Amniotic epithelial cell (primary cell): ENCODE data around the gene CDH23.
"Not testable (repeated sequence)": the region's sequence is repeated elsewhere in the genome, so short reads cannot be mapped to it uniquely, and the experiment has no call there.

Experiments
- DNase-seq: peaks from one replicate; pipeline ENCODE4 v3.0.0-alpha.2; 2010; ENCODE audit warnings: low read depth

CDH23 gene

DNA sequence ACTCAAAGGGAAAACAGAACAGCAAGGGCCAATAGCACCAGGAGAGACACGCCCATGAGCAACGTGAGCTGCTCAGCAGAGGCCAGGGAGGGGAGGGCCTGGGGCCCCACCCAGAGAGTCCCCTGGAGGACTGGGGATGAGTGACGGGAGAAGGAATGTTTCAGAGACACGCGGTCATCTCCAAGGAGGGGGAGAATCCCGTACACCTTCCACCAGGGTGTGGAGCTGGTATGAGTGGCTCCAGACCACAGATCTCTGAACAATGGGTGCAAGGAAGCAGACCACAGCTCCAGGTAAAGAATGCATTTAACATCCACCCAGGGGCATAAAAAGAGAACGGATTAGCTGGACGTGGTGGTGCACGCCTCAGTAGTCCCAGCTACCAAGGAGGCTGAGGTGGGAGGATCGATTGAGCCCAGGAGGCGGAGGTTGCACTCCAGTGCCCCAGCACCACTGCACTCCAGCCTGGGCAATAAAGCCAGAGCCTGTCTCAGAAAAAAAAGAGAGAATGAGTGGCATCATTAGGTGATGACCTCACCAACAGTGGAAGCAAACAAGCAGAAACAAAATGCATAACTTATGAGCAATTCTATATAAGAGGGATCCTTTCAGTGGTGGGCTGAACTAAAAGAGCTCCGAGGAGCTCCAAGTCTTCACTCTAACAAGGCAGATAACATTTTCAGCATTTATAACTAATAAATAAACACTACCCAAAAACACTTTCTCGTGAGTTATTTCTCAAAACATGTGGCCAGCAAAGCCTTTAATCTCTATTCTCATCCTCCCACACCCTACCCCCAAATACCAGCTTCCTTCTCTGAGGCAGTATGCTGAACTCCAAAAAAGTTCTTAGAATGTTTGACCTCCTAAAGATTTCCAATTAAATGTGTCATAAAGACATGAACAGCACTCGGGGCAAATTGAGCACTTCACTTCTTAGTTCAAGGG lies 441.8 kb downstream of the CDH23 start:
- peak; percentile 85 for DNase-seq

DNA sequence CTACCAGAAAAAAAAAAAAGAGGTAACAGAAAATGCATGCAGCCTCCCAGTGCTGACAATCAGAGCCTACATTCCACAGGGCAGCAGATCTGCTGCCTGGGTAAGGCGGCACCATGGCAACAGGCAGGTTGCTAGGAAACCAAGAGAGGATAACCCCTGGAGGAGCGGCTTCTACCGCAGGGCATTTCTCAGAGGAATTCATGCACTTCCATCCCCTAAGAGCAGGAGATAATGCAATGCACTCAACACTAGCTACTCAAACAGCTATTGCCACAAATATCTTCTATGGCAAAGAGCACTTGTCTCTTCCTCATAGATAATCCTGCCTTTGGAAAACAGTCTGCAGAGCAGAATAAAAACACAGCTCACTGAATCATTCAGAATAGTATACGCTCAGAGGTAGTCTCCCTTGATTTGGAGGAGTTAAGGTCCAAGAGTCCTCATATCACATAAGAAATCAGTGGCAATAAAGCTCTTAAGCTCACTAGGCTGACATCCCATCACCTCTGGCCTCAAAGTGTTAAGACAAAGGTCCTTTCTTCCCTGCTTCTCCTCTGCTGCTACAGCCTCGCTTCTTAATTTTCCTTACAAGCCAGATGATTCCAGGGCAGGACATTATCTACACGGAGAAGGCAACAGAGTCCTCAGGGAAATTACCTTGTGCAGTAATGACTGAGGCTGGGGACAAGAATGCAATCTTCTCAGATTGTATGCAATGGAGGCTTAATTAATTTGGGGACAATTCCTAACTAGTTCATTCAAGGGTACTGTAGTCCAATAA lies 443.6 kb downstream of the CDH23 start:
- DNase-seq = peak; percentile 99

DNA sequence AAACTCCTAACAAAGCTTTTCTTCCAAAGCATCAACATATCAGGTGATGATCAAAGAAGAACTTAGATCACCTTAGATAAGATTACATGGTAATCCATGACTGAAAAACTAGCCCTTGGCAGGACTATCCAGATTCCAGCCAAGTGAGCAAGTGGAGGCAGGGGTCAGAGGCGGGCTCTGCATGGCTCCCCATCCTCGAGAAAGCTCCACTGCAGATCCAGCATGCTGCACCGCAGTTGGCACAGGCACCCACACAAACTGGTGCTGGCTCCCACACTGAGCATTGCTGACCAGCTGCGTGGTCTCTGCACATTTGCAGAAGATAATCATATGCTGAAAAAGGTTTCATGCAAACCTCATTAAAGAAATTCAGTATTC lies 444.2 kb downstream of the CDH23 start:
- DNase-seq = no peak

DNA sequence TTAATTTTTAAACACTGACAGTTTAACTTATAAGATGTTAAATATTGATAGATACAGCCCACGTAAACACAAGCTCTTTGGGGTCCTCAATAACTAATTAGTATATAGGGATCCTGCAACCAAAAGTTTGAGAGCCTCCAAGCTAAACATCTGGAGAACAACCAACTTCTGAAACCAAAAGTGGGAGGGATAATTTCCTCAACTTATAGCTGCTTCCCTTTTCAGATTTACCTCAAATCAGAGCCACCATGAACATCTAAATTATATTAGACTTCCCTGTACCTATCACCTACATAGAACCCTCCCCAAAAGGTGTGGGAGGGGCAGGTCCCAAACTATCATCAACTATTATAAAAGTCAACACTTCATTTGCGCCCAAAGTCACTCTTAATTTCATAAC lies 445.7 kb downstream of the CDH23 start:
- no peak for DNase-seq

DNA sequence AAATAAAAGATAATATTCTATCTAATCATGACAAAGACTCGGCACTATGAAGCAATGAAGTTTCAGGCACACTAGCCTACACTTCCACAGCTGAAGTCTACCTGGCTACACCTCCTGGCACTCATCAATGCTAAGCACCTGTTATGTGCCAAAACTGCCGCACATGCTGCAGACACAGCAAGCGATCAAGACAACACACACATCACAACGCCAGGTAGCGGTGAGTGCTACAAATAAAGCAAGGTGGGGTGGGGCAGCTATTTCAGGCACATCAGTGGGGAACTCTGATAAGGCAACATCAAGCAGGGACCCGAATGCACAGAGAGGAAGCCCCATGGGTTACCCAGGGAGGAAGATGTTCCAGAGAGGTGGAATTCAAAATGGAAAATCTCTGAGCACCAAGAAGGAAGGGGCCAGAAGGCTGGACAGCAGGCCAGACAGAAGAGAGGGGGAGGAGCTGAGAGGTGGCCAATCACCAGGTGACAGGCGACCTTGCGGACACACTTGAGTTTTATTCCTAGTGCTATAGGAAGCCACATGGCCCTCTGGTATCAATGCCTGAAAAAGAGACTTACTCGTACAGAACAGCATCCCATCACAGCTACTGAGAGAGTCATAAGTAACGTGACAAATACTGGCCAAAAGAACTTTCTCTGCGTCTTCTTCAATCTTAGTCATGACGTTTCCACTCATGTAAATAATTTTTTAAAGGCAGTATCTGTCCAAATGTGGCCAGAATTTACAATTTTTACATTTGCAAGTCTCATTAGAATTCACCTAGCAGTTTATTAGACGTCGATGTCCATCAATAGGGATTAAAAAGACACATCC lies 446.4 kb downstream of the CDH23 start:
- no peak for DNase-seq

DNA sequence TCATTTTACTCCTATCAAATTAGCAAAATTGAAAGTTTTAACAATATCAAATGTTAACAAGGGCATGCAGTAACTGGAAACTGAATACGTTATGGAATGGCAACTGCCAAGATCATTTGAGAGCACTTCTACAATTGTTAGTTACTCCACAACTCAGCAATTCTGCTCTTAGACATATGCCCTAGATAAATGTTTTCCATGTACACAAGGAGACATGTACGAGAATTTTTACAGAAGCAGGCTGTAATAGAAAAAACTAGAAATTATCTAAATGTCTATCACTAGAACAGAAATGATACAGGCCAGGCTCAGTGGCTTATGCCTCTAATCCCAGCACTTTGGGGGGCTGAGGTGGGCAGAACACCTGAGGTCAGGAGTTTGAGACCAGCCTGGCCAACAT lies 447.4 kb downstream of the CDH23 start:
- DNase-seq = no peak

DNA sequence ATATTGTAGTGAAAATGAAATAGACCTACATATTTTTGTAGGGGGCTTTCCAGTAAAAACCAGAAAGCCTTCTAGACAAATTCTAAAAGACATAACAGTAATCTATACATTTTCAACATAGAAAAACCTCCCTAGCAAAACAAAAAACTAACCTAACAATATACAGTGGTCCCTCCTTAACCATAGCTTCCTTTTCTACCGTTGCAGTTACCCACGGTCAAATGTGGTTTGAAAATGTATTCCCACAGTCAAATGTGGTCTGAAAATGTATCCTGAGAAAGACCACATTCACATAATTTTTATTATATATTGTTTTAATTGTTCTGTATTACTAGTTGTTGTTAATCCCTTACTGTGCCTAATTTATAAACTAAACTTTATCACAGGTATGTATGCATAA lies 448.0 kb downstream of the CDH23 start:
- no peak for DNase-seq

DNA sequence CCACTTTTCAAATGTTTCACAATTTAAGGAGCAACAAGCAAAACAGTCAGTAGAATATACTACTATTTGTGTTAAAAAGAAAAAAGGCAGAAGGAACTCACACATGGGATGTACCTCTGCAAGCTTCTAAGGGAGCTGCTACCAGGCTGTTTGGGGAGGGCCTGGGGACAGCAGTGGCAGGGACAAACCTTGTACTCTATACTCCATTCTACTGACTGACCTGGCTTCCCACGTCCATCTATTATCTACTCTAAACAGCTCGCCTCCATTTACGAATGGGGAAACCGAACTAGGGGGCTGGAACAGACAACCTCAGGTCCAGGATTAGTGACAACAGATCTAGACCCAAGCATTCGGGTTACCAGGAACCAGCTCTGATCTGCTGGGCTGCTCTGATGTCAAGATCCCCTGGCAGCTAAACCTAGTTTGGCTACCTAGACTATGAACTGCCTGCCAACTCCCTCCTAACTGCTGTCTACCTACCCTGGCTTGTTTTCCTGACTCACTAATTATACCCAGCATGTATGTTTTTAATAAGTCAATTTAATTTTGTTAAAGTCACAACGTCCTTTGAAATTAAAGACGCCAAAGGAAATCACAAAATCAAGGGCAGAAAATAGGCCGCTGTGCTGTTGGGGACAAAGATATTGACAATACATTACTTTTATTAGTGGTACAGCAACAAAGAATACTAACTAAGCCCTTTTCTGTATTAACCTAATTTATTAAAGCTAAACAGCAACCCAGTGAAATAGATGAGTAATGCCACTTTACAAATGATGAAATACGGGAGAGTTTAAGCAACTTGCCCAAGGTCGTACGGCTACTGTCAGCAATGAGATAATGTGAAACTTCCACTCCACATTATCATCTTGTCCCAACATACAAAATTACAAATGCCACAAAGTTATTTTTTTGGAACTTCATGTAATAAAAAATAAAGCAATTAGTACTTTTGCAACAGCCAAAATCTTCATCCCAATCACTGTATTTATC lies 449.0 kb downstream of the CDH23 start:
- DNase-seq = peak; percentile 80

DNA sequence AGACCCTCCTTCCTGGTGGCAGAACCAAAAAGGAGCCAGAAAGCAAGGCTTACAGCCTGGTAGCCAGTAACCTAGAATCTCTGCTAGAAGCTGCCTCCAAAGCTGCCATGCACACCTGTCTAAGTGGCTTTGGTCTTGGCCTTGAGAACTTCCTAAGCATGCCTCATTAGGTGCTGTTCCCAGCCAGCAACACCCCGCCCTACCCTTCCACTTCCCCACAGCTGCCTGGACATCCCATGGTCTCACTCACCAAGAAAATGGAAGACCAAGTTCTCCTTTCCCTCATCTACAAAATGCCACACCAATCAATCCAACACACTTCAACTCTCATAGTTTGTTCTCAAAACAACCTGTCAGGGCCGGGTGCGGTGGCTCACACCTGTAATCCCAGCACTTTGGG lies 450.1 kb downstream of the CDH23 start:
- DNase-seq = no peak

DNA sequence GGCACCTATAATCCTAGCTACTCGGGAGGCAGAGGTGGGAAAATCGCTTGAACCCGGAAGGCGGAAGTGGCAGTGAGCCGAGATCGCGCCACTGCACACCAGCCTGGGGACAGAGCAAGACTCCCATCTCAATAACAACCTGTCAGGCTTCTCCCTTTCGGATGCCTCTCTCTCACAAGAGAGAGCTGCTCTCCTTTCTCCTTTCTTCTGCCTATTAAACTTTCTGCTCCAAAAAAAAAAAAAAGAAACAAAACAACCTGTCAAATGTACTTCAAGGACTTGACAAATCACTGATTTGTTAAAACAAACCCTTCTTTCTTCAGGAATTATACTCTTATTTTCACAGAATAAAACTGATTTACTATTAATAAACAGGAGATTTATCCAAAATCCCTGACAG lies 450.7 kb downstream of the CDH23 start:
- DNase-seq = no peak

DNA sequence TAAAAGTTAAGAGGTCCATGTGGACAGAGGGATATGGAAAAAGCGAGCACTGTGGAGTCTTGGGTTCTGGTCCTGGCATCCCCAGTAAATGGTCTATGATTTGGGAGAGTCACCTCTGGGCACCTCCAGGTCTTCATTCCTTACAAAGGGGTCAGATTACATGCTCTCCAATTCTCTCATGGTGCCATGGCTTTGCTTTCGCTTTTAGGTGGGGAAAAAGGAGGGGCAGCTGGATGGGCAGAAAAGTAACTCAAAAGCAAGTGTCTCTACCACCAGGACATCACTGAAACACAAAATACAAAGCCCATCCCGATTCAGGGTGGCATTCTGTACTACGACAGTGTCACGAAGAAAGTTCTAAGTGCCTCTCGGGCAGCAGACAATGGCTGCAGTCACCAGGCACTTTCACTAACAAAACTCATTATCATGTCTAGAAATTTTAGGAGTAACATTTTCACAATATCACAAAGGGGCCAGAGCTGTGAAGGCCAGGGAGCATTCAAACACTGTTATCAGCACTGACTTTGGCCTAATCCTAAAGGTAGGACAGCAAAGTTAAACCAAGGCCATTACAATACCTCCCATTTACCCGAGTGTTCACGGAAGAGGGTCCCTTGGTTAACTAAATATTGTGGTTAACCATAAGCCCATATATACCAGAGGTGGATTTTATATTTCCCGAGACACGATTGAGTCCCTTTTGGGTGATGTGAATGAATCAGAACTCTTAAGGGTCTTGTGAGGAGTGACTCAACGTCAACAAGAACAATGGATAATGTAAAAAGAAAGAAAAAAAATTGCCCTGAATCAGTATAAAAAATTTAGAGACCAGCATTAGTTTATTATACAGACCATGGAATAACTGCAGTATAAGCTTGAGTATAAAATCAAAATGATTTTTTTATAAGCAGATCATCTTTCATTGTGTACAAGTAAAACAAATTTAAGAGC lies 451.9 kb downstream of the CDH23 start:
- DNase-seq = no peak

DNA sequence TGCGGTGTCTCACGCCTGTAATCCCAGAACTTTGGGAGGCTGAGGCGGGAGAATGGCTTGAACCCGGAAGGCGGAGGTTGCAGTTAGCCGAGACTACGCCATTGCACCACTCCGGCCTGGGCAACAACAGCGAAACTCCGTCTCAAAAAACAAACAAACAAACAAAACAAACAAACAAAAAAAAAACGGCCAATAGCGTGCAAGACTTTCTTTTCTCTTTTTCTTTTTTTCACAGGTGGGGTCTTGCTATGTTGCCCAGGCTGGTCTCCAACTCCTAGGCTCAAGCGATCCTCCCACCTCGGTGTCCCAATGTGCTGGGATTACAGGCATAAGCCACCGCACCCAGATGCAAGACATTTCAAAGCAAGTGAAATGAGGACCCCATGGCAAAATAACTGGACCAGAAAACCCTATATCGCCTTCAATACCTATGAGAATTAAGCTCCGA lies 452.8 kb downstream of the CDH23 start:
- no peak for DNase-seq

DNA sequence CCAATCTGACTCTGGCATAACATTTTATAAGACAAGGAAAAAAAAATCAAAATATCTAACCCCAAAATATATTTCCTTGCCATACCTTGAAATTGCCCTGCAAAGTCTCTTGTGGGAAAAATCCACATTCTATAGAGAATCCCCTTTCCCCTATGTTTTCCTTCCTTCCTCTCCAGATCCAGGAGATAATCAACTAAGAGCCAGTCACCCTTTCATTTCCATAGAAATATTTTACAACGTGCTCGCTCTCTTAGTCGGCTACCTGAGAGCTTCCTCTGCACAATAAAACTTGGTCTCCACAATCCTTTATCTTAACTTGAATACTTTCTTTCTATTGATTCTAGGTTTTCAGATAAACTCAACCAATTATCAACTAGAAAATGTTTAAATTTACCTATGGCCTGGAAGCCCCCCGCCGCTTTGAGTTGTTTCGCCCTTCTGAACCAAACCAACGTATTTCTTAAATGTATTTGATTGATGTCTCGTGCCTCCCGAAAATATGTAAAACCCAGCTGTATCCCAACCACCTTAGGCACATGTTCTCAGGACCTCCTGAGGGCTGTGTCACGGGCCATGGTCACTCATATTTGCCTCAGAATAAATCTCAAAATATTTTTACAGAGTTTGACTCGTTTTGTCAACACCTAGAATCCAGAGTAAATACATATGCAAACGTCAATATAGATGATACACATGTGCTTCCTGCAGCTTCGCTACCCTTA lies 453.5 kb downstream of the CDH23 start:
- DNase-seq = no peak

DNA sequence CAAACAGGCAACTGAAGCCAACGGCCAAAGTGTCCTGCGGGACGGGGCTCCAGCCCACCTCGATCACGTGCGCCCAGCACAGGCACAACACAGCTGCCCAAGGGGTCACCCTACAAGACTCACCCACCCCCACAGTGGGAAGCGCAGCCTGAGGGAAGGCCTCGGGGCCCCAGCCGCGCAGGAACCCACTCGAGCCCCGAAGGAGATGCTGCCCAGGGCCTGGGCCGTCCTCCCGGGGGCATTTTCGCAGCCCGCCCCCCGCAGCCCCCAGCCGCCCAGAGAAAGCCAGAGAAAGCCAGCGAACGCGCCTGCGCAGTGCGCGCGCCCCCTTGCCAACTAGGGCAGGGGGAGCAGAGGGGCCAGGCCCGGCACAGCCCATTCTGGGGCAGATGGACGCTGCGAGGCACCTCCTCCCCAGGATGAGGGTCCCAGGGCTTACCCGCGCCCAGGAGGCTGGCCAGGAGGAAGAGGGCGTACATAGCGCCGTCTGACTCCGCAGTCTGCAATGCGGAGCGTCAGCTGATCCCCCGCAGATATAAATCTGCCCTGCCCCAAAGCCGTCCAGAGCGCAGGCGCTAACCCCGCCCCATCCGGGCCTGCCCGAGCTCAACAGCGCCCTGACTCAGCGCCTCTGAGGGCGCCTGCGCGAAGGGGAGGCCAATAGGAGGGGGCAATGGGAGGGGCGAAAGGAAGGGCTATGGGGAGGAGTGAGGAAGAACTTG lies 454.2 kb downstream of the CDH23 start, which contains the start of gene PSAP:
PSAP (minus strand) TSS at position 509 of the 722 bp plus-strand sequence; CDS start at position 479, 30 bp downstream.
- peak; percentile 96 for DNase-seq

DNA sequence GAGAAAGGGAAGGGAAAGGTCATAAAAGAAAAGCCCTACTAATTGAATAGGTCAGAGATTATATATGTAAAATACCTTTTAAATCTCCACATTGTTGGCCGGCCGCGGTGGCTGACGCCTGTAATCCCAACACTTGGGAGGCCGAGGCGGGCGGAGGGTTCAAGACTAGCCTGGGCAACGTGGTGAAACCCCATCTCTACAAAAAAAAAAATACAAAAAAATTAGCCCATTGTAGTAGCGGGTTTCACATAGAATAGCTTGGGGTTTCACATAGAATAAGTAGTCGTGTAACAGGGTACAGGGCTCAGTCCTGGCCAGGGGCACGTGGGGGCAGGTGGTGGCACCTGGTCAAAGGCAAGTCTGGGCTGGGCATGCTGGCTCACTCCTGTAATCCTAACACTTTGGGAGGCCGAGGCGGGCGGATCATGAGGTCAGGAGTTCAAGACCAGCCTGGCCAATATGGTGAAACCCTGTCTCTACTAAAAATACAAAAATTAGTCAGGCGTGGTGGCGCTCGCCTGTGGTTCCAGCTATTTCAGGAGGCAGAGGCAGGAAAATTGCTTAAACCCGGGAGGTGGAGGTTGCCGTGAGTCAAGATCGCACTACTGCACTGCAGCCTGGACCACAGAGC lies 454.9 kb downstream of the CDH23 start:
- DNase-seq = not testable (repeated sequence)

DNA sequence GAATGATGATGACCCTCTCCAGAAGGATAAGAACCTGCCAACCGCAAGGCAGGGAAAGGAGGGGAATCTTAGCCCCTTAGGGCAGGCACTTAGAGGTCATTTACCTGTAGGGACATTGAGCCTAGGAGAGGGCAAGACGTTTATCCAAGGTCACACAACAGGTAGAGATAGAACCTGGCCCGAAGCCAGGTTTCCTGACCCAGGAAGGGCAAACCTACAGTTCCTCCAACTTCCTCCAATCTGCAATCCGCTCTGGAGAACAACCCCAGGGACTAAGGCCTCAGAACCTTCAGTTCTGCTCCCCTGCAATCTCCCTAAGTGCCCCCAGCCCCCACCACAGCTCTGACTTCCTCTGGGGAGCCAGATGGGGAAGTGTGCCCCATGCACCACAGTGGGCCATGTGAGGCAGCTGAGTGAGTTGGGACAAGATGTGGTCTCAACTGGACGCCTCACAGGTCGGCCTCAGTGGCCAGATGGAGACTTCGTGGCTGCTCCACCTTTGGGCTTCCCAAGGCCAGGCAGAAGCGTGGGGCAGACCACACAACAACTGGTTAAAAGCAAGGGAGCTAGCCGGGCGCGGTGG lies 455.7 kb downstream of the CDH23 start:
- DNase-seq = no peak

DNA sequence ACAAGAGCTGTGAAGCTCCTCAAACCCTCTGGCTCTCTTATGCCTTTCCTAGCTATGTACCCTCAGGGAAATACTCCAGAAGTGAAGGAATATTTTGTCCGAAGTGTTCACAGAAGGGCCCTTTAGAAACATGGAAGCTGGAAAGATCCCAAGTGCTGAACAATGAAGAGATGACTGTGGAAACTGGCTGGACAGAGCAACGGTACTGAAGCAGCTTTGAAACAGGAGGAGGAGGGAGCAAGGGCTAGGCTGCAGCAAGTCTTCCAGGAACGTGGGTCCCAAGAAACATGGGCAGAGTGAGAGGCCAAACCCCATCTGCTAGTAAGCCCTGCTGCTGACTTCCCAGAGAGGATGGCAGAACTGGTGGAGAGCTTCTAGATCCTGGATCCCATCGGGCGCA lies 457.3 kb downstream of the CDH23 start:
- no peak for DNase-seq
